HG03354 (cell line): Measurements from ENCODE around the gene AMOTL2.

Experiments used
- ATAC-seq: cut with Tn5 transposase; IDR thresholded peaks from one replicate; pipeline ENCODE4 v1.9.1; 2021; ENCODE audit warnings: mild to moderate bottlenecking; ENCODE audit not compliant: unreplicated experiment, poor library complexity, severe bottlenecking

AMOTL2 gene

DNA sequence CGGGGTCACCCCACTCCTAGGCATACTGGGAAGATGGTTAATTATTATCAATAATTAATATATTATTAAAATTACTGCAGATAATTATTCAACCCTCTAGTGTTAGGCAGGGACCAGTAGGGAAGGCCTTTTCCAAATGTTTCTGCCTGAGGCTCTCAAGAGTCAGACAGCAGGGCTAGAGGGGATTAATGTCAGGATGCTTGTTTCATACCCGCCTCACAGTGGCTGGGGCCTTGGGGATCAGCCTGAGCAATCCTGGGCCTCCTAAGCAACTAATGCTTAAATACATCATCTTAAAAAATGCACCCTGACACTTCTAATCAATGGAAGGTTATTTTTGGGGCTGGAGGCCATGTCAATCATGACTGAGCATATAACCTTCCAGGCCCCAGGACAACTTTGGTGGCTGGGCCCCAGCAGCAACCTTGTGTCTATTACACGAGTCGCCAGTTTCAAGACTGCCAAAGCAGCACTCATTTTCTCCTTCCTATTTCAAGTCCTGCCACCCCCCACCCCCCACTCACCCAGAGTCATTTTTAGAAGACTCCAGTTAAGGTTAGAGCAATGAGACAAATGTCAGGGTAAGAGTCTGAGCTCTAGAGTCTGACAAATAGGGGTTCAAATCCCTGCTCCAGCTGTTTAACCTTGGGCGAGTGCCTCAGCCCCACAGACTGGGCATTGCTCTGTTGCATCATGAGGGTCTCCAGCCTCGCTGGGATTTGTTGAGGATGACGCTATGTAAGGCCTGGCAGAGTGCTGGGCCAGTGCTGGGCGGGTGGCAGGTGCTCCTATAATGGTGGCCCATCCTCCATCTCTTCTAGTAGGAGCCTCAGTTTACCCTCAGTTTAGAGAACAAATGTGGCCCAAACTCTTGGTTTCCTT lies 6.1 kb downstream of the AMOTL2 start:
- no peak for ATAC-seq

DNA sequence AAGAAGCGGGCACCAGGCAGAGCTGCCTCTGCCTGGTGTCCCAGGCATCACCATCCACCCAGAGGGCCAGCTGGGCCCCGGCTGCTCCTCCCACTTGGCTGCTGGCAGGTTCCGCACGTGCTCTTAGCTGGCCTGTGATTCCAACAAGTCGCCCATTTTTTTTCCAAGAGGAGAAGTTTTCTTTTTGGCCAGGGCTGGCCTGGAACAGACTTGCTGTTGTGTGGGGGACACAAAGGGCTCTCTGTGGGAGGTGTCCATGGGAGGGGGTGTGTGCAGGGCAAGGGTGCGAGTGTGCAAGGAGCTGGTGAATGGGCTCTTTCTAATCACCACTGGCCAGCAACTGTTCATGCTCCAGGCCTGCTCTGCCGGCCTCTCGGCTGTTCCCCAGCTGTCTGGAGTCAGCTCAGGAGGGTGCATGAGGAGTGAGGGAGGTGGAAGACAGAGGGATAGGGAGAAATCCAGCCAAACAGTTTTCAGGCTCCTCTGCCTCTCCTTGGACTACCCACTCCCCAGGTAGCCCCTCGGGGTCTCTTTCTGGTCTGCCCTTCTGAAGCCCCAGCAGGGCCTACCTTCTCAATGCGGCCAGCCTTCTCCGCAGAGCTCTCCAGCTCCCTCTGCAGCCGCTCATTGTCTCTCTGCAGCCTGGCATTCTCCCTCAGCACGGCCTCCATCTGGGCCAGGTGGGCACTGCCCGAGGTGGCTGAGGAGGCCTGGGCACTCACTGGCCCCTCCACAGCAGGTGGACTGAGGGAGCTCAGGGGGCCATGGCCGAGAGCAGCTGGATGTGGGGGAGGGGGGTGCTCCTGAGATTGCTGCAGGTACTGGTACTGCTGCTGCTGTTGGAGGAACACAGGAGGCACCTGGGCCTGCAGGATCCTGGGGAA lies 7.1 kb downstream of the AMOTL2 start:
- no peak for ATAC-seq

GRCh38 chr3:134366221-134366927 lies 7.9 kb downstream of the AMOTL2 start:
- ATAC-seq, result no peak

DNA sequence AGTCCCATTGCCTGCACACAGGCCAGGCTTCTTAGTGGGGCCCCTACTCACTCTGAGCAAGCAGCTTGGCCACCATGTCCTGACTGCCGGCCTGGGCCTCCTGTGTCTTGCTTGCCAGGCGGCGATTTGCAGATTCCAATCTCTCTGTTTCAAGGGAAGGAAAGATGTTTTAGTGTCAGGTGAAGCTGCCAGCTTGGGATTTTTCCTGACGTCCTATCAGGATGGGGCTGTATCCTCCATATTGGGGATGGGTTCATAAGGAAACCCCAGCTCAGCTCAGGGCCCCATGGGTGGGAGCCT lies 8.5 kb downstream of the AMOTL2 start:
- no peak for ATAC-seq

DNA sequence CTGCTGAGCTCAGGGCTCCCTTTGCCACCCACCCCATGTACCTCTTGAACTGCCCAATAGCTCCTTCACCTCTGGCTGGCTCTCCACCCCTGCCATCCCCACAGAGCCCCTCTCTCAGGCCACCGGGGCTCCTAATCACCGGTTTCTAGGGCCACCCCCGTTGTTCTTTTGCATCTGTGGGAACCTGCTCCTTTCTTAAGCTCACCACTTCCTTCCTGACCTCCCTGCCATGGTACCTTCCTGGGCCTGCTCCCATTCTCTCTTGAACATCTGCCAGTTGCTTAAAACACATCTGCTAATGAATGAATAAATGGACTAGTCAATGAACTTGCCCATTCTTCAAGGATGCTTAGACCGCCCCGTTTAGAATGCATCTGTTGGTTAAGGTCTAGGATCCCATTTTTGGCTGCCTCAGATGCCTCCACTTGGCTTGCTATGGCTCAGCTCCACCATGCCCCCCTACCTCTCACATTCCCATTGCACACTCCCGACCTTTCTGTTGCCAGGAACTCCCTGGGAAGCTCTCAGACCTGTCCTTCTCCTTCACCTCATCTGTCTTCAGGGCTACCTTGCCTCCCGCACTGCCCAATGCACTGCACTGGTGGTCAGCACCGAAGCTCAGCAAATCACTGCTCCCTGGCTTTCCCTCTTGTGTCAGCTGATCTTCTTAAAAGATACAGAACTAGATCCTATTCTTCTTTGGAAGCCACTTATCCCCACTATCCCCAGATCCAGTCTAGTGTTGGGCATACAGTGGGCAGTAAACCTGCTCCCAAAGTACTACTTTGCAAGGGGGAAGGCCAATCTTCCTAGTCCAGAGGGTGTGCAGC lies 9.1 kb downstream of the AMOTL2 start:
- no peak for ATAC-seq

- no peak for ATAC-seq
These were observed 9.9 kb downstream of the AMOTL2 start for GRCh38 chr3:134364061-134364935.

DNA sequence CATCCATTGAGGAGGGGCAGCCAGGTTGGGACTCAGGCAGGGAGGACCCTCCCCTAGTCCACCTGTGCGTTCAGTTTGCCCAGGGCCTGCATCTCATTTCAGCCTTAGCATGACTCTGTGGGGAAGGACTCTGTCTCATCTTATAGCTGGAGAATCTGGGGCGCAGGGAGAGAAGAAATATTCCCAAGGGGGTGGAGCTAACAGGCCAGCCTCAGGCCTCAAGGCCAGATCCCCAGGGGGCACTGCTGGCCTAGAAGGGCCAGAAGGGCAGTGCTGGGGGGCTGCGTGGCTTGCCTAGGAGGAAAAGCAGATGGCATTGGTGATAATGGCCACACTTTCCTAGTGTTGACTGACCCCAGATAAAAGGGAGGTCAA lies 10.9 kb downstream of the AMOTL2 start:
- no peak for ATAC-seq

DNA sequence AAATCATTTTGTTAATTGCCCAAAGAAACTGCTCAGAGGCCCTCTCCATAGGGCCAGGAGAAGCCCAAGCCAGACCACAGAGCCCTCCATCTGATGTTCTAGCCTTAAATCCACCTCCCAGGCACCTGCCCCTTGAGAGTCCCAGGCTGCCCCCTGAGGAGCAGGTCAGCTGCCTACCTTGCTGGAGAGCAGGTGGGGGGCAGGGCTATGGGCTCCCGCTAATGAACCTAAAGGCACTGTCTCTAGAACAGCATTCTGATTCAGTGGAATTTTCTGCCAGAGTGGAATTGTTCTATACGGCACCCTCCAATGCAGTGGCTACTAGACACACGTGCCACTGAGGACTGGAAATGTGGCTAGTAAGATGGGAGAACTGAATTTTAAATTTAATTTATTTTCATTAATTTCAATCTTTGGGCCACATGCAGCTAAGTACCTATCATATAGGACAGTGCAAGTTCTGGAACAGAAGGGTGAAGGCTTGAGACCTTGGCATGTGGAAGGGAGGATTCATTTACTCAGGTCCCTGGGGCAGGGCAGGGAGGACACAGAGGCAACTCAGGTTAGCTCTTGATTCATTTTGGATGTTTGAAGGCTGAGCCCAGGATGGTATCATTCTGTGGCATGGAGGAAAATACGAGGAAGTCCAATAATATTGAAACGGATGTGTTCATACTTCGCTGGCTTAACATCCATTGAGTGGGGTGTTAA lies 11.4 kb downstream of the AMOTL2 start:
- no peak for ATAC-seq

- no peak for ATAC-seq
These were observed 12.0 kb downstream of the AMOTL2 start for GRCh38 chr3:134362221-134362620.

DNA sequence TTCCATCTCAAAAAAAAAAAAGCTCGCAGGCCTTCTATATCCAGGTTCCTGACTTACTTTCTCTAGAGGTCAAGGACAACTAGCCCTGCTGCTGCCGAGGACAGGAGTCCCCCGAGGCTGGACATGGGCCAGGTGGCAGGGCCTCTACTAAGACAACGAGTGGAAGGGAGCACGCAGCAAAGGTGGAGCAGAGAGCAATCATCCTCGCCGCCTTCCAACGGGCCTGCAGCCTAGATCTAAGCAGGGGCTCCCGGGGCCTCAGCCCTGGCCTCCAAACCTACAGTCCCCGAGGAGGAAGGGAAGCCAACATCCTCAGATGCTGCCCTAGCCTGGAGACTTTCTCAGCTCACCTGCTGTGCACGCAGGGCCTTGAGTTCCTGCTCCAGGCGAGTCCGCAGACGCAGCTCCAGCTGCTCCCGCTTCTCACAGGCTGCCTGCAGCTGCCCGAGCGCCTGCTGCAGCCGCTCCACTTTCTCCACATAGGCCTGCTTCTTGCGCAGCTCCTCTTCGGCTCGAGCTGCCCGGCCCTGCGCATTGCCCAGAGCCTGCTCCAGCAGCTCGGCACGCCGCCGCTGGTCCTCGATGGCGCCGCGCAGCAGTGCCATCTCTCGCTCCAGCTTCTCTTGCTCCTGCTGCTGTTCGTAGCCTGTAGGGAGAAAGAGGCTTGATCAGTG lies 12.9 kb downstream of the AMOTL2 start:
- ATAC-seq, result no peak

GRCh38 chr3:134360046-134360445 lies 14.2 kb downstream of the AMOTL2 start:
- ATAC-seq, result no peak

DNA sequence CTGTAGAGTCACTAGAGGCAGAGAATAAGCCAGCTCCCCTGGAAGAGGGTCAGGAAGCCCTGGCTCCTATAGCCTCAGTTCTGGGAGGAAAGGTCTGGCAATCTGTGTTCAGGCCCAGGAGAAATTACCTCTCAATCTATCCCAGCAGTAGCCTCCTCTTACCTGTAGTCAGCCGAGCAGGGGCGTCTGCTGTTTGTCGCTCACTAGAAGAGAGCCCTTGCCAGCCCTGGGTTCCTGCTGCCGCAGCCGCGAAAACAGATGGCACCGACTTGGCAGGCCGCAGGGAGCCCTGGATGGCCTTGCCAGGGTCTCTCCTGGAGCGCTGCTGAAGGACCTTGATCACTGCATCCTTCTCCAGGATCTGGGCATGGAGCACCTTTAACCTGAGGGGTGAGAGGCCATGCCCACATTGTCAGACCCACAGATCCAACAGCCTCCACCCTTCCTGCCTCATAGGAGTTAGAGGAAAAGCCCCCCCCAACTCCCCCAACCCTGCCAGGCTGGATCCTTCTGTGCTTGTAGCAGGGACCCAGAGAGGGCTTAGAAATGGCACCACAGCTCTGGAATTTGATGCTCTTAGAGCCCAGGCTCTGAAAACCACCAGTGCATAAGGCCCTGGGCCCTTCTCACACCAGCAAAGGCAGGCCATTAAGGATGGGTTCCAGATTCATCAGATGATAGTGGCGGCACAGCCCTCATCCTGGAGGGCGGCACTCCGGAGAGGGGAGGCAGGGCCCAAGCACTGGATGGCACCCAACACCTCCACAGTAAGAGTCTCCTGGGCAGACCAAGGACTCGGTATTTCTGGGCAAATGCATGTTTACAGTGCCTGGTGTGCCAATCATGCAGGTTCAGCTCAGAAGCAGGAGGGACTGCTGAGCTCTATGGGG lies 14.9 kb downstream of the AMOTL2 start:
- ATAC-seq, result no peak

DNA sequence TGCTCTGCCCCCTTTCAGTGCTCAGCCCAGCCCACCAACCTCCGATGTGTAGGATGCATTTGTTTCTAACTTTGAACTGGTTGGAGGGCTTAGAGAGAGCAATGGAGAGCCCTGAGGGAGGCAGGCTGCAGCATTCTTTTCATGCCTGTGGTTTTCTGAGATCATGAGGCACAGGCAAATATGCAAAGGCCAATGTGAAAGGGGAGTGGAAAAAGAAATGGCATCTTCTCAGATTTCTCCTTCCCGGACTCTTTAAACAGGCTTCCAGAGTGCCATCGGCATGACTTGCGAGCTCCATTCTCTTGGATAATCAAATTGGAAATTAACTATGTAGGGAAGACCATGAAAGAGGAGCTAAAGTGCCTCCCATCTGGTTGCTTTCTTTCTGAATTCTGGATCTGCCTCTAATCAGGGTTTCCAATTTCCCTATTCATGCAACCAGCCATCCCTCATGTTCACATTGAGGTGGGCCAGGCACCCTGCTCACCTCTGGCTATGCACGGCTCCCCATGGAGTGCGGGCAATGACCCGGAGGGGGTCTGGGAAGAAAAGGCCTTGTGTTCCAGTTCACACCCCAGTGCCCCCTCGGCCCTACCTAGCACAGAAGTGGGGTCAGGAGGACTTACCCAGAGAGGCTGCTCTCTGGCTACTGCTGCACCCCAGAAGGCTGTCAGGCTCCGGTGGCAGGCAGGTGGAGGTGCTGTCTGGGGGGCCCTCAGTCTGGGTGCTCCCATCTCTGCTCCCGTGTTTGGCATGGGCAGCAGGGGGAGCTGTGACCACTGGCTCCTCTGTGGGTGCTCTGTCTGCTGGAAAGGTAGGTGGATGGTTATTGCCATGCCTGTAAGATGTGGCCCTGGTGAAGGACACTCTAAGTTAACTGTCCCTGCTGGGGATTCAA lies 16.1 kb downstream of the AMOTL2 start:
- no peak for ATAC-seq

- ATAC-seq, result no peak
These were observed 16.9 kb downstream of the AMOTL2 start for GRCh38 chr3:134357261-134357913.

DNA sequence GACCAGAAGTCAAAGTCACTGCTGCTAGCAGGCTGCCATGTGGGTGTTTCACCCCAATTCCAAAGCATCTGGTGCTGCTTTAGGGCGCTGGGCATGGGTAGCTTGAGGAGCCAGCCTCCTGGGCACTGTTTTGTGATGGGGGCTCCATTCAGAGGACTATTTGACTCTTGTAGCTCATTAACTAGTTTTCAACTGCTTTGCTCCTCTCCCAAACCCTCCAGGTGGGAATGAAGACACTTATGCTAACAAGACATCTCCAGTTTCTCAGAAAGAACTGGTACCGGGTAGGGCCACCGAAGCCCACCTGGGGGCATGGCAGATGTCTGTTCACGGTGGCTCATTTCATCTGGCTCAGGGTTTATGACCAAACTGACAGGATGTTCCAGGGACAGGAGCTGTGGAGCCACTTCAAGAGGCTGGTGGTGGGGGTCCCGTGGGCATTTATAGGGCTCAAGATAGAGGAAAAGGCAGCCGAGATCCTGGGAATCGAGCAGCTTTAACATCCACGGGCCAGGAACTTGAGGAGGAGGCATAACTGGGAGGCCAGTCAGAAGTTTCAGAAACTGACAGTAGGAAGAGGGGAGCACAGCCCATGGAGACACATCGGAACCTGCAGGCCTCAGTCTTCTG lies 17.7 kb downstream of the AMOTL2 start:
- ATAC-seq, result no peak
